CD4-positive, CD25-positive, alpha-beta regulatory T cell (primary cell): ENCODE measurements around the gene CHMP6. TPM values are rescaled to one million over a fixed set of nuclear protein-coding genes. Genes with fewer than 3 reads are reported as not detected.
A peak's percentile ranks its signal among the peaks of the same experiment; 100 is the strongest.

Source experiments
- ATAC-seq, 2 donors: fragments of 150-1000 bp; cut with Tn5 transposase; one replicate each; pipeline ENCODE4 v1.10.0; 2021; ENCODE audit warnings: low read depth in 2 of 2, moderate number of reproducible peaks in 2 of 2, moderate library complexity in 1 of 2
- DNase-seq, 3 donors: peaks; one replicate each; pipeline versions ENCODE4 v3.0.0 to v3.0.0-alpha.2; 2012 to 2022; ENCODE audit warnings: mixed read lengths in 1 of 3
- H3K27ac ChIP-seq: one replicate; pipeline ENCODE4 v1.7.0; 2013; ENCODE audit warnings: mild to moderate bottlenecking, low read length; ENCODE audit not compliant: insufficient read depth, poor library complexity, severe bottlenecking
- H3K27me3 ChIP-seq: one replicate; pipeline ENCODE4 v1.7.0; 2013; ENCODE audit warnings: low read length; ENCODE audit not compliant: control insufficient read depth, insufficient read depth
- H3K36me3 ChIP-seq: one replicate; pipeline ENCODE4 v1.7.0; 2013; ENCODE audit warnings: mild to moderate bottlenecking, low read length, moderate library complexity; ENCODE audit not compliant: control insufficient read depth, insufficient read depth
- H3K4me1 ChIP-seq: 2 replicates; pipeline ENCODE4 v1.7.0; 2013; ENCODE audit warnings: mild to moderate bottlenecking, low read length; ENCODE audit not compliant: insufficient read depth, control insufficient read depth, poor library complexity, severe bottlenecking
- H3K4me3 ChIP-seq: one replicate; pipeline ENCODE4 v1.7.0; 2013; ENCODE audit warnings: low read depth, mild to moderate bottlenecking, low read length, moderate library complexity
- H3K9me3 ChIP-seq, 2 experiments: 1 replicate in 1 of 2; 2 replicates in 1 of 2; pipeline ENCODE4 v1.7.0; 2013; ENCODE audit warnings: low read length in 2 of 2, mild to moderate bottlenecking in 1 of 2, moderate library complexity in 1 of 2; ENCODE audit not compliant: control insufficient read depth in 2 of 2
- H3K27ac Mint-ChIP-seq, 3 donors: one replicate each; pipeline ENCODE4 v1.8.0; 2020 to 2022; ENCODE audit warnings: mild to moderate bottlenecking in 3 of 3, mixed read lengths in 3 of 3, moderate library complexity in 2 of 3
- H3K27me3 Mint-ChIP-seq: one replicate; pipeline ENCODE4 v1.8.0; 2022; ENCODE audit warnings: mild to moderate bottlenecking, mixed read lengths
- H3K36me3 Mint-ChIP-seq: one replicate; pipeline ENCODE4 v1.8.0; 2020; ENCODE audit warnings: mixed read lengths
- H3K4me1 Mint-ChIP-seq, 4 donors: one replicate each; pipeline ENCODE4 v1.8.0; 2020 to 2022; ENCODE audit warnings: mixed read lengths in 4 of 4, mild to moderate bottlenecking in 1 of 4
- H3K4me3 Mint-ChIP-seq, 4 donors: one replicate each; pipeline ENCODE4 v1.8.0; 2020 to 2022; ENCODE audit warnings: mild to moderate bottlenecking in 4 of 4, mixed read lengths in 4 of 4, moderate library complexity in 3 of 4
- H3K9me3 Mint-ChIP-seq, 7 donors: one replicate each; pipeline ENCODE4 v1.8.0; 2020 to 2022; ENCODE audit warnings: mixed read lengths in 7 of 7, mild to moderate bottlenecking in 3 of 7, moderate library complexity in 2 of 7
- polyA plus RNA-seq, 4 donors: library from polyadenylated mRNA; unstranded; fragments of 300-500 nt; fragmentation: Illumina TruSeq; gene quantifications; one replicate each; pipeline ENCODE4 v1.2.3, GENCODE V29; 2021
- total RNA-seq: library from RNA; stranded (reverse); gene quantifications from one replicate; pipeline ENCODE4 v1.2.3, GENCODE V29; 2022

Gene CHMP6
- total and polyA plus RNA-seq, 5 donors from 2014 or later: 25.5 to 43.5 (median 38.4) TPM

DNA sequence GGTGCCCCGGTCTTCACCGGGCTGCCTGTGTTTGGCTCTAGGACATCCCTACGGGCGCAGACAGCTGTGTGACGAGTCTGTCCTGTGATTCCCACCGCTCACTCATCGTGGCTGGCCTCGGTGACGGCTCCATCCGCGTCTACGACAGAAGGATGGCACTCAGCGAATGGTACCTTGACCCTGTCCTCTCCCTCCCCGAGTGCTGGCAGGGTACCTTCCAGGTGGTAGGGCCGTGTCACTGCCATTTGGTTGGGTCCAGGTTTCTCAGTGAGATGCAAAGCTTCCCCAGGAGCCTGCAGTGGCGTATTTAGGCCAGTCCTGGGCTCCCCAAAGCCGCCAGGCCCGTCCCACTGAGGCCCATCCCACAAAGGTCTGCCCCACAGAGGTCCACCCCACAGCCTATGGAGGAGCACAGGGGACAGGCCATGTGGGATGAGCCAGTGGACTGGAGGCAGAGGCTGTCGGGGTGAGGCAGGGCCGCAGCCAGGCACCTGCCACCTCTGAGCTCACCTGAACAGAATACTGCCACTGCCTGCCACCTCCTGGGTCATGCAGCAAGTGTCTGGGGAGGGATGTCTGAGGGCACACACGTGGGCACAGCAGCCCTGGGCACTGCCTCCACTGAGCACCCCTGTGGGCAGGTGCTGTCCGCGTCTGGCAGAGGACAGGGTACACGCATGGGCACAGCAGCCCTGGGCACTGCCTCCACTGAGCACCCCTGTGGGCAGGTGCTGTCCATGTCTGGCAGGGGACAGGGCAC lies 31.4 kb upstream of the CHMP6 start:
- ATAC-seq (peak in 1 of 2 donors; percentile 20), DNase-seq (no peak)
- Mint-ChIP-seq H3K27ac (no peak overlapping the region), H3K27me3 (no peaks in the 10 kb centered on the region), H3K4me1 (no peaks in the 10 kb centered on the region), H3K4me3 (no peak overlapping the region), H3K9me3 (peaks cover 0 to 2% (median 0%) of the 10 kb centered on the region in 7 donors), H3K36me3 (peaks cover 4% of the 10 kb centered on the region)
- Histone ChIP-seq H3K9me3 (no peaks in the 10 kb centered on the region), H3K4me1 (no peaks in the 10 kb centered on the region), H3K27me3 (no peaks in the 10 kb centered on the region), H3K27ac (no peak overlapping the region), H3K36me3 (no peaks in the 10 kb centered on the region), H3K4me3 (no peak overlapping the region)

DNA sequence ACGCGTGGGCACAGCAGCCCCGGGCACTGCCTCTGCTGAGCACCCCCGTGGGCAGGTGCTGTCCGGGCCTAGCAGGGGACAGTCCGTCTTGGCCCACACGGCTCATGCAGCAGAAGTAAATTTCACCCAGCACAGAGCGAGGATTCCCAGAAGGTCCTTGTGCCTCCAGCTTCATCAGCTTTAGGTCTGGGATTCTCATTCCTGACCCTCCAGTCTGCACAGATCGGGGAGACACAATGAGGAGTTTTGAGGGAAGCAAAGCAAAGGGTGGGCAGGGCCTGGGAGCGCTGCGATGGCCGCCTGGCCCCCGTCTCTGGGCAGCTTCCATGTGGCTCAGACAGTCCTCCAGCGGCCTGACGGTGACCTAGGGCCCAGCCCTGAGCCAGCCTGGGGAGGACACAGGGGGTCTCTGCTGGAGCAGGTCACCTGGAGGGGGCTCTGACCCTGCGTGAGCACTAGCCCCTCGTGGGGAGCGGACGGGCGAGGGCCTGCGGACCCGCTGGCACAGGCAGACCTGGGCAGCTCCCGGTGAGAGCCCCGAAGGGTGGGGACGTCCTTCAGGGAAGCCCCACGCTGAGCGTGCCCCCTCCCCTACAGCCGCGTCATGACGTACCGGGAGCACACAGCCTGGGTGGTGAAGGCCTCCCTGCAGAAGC lies 30.7 kb upstream of the CHMP6 start:
- DNase-seq (no peak), ATAC-seq (no peak)
- H3K27ac ChIP-seq: no peak overlapping the region
- Mint-ChIP-seq H3K4me1 (no peaks in the 10 kb centered on the region), H3K36me3 (no peaks in the 10 kb centered on the region), H3K27ac (no peak overlapping the region), H3K27me3 (no peaks in the 10 kb centered on the region), H3K9me3 (peaks cover 0 to 1% (median 0%) of the 10 kb centered on the region in 7 donors), H3K4me3 (no peak overlapping the region)
- no peaks in the 10 kb centered on the region for H3K36me3 ChIP-seq
- no peak overlapping the region for H3K4me3 ChIP-seq
- no peaks in the 10 kb centered on the region for H3K9me3 ChIP-seq
- H3K4me1 ChIP-seq: no peaks in the 10 kb centered on the region
- H3K27me3 ChIP-seq: no peaks in the 10 kb centered on the region

DNA sequence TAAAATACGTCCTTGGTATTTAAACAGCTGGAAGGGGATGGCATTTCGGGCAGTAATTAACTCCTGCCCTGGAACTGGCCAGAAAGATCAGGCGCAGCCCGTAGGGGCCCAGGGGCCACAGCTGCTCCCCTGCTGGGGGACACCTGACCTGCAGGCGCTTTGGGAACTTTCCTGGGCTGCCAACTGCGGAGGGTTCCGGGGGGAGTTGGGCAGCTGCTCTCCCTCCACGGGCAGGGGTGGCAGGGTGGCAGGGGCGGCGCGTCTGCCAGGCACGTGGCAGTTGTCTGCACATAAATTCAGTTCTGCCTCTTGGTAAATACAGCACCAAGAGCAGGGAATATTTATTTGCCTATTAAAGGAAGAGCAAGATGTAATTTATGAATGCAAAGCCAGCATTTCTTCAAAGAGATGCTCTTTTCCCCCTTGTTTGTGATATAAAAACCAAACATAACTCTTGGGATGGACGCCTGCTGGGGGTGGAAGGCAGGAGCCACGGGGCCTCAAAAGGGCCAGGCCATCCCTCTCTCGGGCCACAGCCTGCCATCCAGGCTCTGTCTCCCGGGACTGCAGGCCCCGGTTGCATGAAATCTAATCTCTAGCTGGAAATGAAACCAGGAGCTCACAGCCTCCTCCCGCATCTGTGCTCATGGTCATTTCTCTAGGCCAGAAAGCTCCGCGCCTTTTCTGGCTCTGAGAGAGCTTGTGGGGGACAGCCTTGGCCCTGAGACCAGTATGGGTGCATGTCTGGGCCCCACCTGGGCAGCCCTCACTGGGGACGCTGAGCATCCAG lies 29.9 kb upstream of the CHMP6 start:
- Mint-ChIP-seq H3K4me3 (no peak overlapping the region), H3K4me1 (no peaks in the 10 kb centered on the region), H3K36me3 (no peaks in the 10 kb centered on the region), H3K9me3 (no peaks in the 10 kb centered on the region), H3K27me3 (no peaks in the 10 kb centered on the region), H3K27ac (no peak overlapping the region)
- H3K36me3 ChIP-seq: no peaks in the 10 kb centered on the region
- DNase-seq (no peak), ATAC-seq (no peak)
- no peaks in the 10 kb centered on the region for H3K9me3 ChIP-seq
- no peak overlapping the region for H3K27ac ChIP-seq
- H3K4me3 ChIP-seq: no peak overlapping the region
- no peaks in the 10 kb centered on the region for H3K4me1 ChIP-seq
- no peaks in the 10 kb centered on the region for H3K27me3 ChIP-seq

DNA sequence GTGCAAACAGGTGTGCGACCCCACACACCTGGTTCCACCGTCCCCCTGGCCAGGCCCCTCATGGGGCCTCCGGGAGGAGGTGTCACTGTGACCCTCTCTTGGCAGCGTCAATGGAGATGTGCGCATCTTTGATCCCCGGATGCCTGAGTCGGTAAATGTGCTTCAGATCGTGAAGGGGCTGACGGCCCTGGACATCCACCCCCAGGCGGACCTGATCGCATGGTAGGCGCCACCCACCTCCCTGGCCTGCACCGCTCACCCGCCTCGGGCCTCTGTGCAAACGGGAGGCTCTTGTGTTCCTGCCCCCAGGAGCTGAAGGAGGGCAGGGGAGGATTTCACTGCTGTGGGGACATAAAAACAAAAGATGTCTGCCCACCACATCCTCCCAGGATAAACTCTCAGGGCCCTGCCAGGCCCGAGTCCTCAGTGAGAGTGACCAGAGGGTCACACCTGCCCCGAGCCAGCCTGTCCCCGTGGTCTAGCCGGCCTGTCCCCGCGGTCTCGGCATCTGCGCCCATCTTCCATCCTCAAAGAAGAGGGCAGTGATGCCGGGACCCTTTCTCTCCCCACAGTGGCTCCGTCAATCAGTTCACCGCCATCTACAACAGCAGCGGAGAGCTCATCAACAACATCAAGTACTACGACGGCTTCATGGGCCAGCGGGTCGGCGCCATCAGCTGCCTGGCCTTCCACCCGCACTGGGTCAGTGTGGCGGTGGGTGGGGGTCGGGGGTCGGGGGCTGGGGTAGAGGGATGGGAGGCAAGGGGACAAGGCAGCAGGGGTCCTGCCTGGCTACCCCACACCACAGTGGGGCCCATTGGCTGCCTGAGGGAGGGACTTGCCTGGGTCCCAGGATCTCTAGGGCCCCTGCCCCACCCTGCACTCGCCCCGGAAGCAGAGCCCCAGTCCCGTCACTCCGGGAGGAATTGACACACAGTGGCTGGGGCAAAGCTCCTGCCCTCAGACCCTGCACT lies 29.0 kb upstream of the CHMP6 start:
- H3K36me3 Mint-ChIP-seq: no peaks in the 10 kb centered on the region
- no peak for ATAC-seq

GRCh38 chr17:80963812-80964543 lies 27.7 kb upstream of the CHMP6 start:
- DNase-seq (no peak), ATAC-seq (no peak)
- H3K9me3 ChIP-seq: no peaks in the 10 kb centered on the region
- no peaks in the 10 kb centered on the region for H3K36me3 ChIP-seq
- H3K27me3 ChIP-seq: no peaks in the 10 kb centered on the region
- H3K36me3 Mint-ChIP-seq: no peaks in the 10 kb centered on the region
- H3K4me1 Mint-ChIP-seq: no peaks in the 10 kb centered on the region
- no peak overlapping the region for H3K4me3 ChIP-seq
- no peak overlapping the region for H3K27ac ChIP-seq
- no peaks in the 10 kb centered on the region for H3K27me3 Mint-ChIP-seq
- H3K4me1 ChIP-seq: no peaks in the 10 kb centered on the region
- H3K9me3 Mint-ChIP-seq: no peaks in the 10 kb centered on the region
- no peak overlapping the region for H3K4me3 Mint-ChIP-seq
- no peak overlapping the region for H3K27ac Mint-ChIP-seq

More for the DNA sequence above, 29.0 kb upstream of the CHMP6 start:
- H3K9me3 Mint-ChIP-seq: no peaks in the 10 kb centered on the region
- H3K4me3 Mint-ChIP-seq: no peak overlapping the region
- H3K36me3 ChIP-seq: no peaks in the 10 kb centered on the region
- H3K4me3 ChIP-seq: no peak overlapping the region
- no peak for DNase-seq
- H3K4me1 Mint-ChIP-seq: no peaks in the 10 kb centered on the region
- no peak overlapping the region for H3K27ac Mint-ChIP-seq
- H3K27ac ChIP-seq: no peak overlapping the region
- no peaks in the 10 kb centered on the region for H3K9me3 ChIP-seq
- H3K27me3 ChIP-seq: no peaks in the 10 kb centered on the region
- H3K4me1 ChIP-seq: no peaks in the 10 kb centered on the region
- no peaks in the 10 kb centered on the region for H3K27me3 Mint-ChIP-seq

- H3K9me3 ChIP-seq: no peaks in the 10 kb centered on the region
- Mint-ChIP-seq H3K4me1 (peaks cover 0 to 1% (median 0%) of the 10 kb centered on the region in 4 donors), H3K4me3 (no peak overlapping the region), H3K9me3 (no peaks in the 10 kb centered on the region), H3K27ac (no peak overlapping the region), H3K36me3 (no peaks in the 10 kb centered on the region), H3K27me3 (no peaks in the 10 kb centered on the region)
- no peaks in the 10 kb centered on the region for H3K36me3 ChIP-seq
- H3K4me3 ChIP-seq: no peak overlapping the region
- no peaks in the 10 kb centered on the region for H3K4me1 ChIP-seq
- H3K27ac ChIP-seq: no peak overlapping the region
- DNase-seq (no peak), ATAC-seq (no peak)
- H3K27me3 ChIP-seq: no peaks in the 10 kb centered on the region
These were observed 27.1 kb upstream of the CHMP6 start for GRCh38 chr17:80964544-80964856.
